Caco-2 (cell line): Measurements from ENCODE around the gene LMF2. TPM values are rescaled to one million over a fixed set of nuclear protein-coding genes. Genes with fewer than 3 reads are reported as not detected.

ENCODE experiments used
- BruUV-seq: library from RNA; stranded (reverse); fragments of 400-500 nt; replicated peaks from 2 replicates; lab custom pipeline; 2021; lab: Mats Ljungman, UMichigan
- CTCF ChIA-PET: fragments of 300-600 bp; sonication (Branson Sonifier 250); formaldehyde crosslinking; loops from one replicate; lab custom pipeline; 2022; ENCODE audit warnings: antibody characterized with exemption; lab: Charles Lee
- POLR2A ChIA-PET: fragments of 300-600 bp; sonication (Branson Sonifier 250); formaldehyde crosslinking; loops from one replicate; lab custom pipeline; 2022; ENCODE audit warnings: antibody characterized with exemption; lab: Charles Lee
- DNase-seq, 2 experiments: peaks; one replicate each; pipeline versions ENCODE4 v3.0.0 to v3.0.0-alpha.2; 2020 to 2022
- H3K27me3 ChIP-seq: replicated peaks from 2 replicates; pipeline ENCODE4 v1.6.0; 2011; ENCODE audit warnings: low read length; ENCODE audit not compliant: control insufficient read depth, insufficient read depth
- H3K36me3 ChIP-seq: 2 replicates; pipeline ENCODE4 v1.5.1; 2011; ENCODE audit warnings: low read length; ENCODE audit not compliant: control insufficient read depth, insufficient read depth
- H3K4me1 ChIP-seq: fragments of 250-450 bp; sonication (Bioruptor Pico); 2 replicates; pipeline ENCODE4 v1.5.1; 2020; ENCODE audit warnings: mild to moderate bottlenecking
- H3K4me3 ChIP-seq: 2 replicates; pipeline ENCODE4 v1.5.1; 2011; ENCODE audit warnings: low read depth, mild to moderate bottlenecking, control low read depth, low read length
- H3K9me3 ChIP-seq: fragments of 250-450 bp; sonication (Bioruptor Pico); 2 replicates; pipeline ENCODE4 v1.5.1; 2020; ENCODE audit warnings: mild to moderate bottlenecking, moderate library complexity
- H3K27ac Mint-ChIP-seq: one replicate; pipeline ENCODE4 v1.8.0; 2022; ENCODE audit warnings: mixed read lengths; ENCODE audit not compliant: unreplicated experiment
- H3K27me3 Mint-ChIP-seq: one replicate; pipeline ENCODE4 v1.8.0; 2022; ENCODE audit warnings: mixed read lengths; ENCODE audit not compliant: insufficient read depth, unreplicated experiment
- H3K36me3 Mint-ChIP-seq: one replicate; pipeline ENCODE4 v1.8.0; 2022; ENCODE audit warnings: mild to moderate bottlenecking, mixed read lengths; ENCODE audit not compliant: insufficient read depth, unreplicated experiment
- H3K4me1 Mint-ChIP-seq: one replicate; pipeline ENCODE4 v1.8.0; 2022; ENCODE audit warnings: low read depth, mixed read lengths; ENCODE audit not compliant: unreplicated experiment
- H3K4me3 Mint-ChIP-seq: one replicate; pipeline ENCODE4 v1.8.0; 2022; ENCODE audit warnings: mild to moderate bottlenecking, moderate library complexity, mixed read lengths; ENCODE audit not compliant: unreplicated experiment
- H3K9me3 Mint-ChIP-seq: one replicate; pipeline ENCODE4 v1.8.0; 2022; ENCODE audit warnings: mixed read lengths; ENCODE audit not compliant: unreplicated experiment
- CTCF ChIP-seq, 2 experiments: fragments of 200-600 bp in 1 of 2; IDR thresholded peaks; 1 replicate in 1 of 2; 2 replicates in 1 of 2; pipeline versions ENCODE4 v1.5.1 to v1.8.0; 2011 to 2022; ENCODE audit warnings: antibody characterized with exemption in 1 of 2, control low read depth in 1 of 2, inconsistent platforms in 1 of 2, low read depth in 1 of 2, low read length in 1 of 2, mild to moderate bottlenecking in 1 of 2, moderate library complexity in 1 of 2; ENCODE audit not compliant: insufficient read depth in 1 of 2, severe bottlenecking in 1 of 2, unreplicated experiment in 1 of 2
- intact Hi-C: fragments of 100-400 bp; cut with micrococcal nuclease; formaldehyde crosslinking; loops from one replicate; pipeline ENCODE4 v1.10.0; 2022; ENCODE audit not compliant: unreplicated experiment
- total RNA-seq: library from RNA; stranded (reverse); gene quantifications from 2 replicates; pipeline ENCODE4 v1.2.3, GENCODE V29; 2022

The LMF2 gene
- total RNA-seq, 1 experiment from 2014 or later, result 68.8 TPM

- Histone ChIP-seq H3K4me1 (peaks cover 2% of the 10 kb centered on the region; the same call in 1 of the 2 replicates), H3K4me3 (no peak overlapping the region), H3K27me3 (no peaks in the 10 kb centered on the region), H3K9me3 (no peaks in the 10 kb centered on the region), H3K36me3 (no peaks in the 10 kb centered on the region; the same call in 1 of the 2 replicates)
- intact Hi-C loops, result loop anchor here (10.0 kb wide), 1 partner anchor 108 kb away; no protein-coding TSS in a partner anchor
- ChIA-PET CTCF (no interaction called here), POLR2A (no interaction called here)
- BruUV-seq, result TSS peak; percentile 29
- no peaks in the 10 kb centered on the region for H3K27me3 Mint-ChIP-seq
- H3K9me3 Mint-ChIP-seq, result no peaks in the 10 kb centered on the region
- TF ChIP-seq CTCF (IDR thresholded peaks at IDR 0.05; ENCODE audit: insufficient read depth in 1 of 2, low read depth in 1 of 2, low read length in 1 of 2, severe bottlenecking in 1 of 2, unreplicated experiment in 1 of 2), result no peak
- H3K4me3 Mint-ChIP-seq, result no peak overlapping the region
- no peak for DNase-seq
- H3K4me1 Mint-ChIP-seq, result peaks cover 3% of the 10 kb centered on the region
- peaks cover 2% of the 10 kb centered on the region for H3K36me3 Mint-ChIP-seq
- H3K27ac Mint-ChIP-seq, result no peak overlapping the region
Measured at GRCh38 chr22:50502628-50503474, 4.7 kb downstream of the LMF2 start.

- POLR2A ChIA-PET, result no interaction called here
- H3K36me3 ChIP-seq, result no peaks in the 10 kb centered on the region; the same call in 1 of the 2 replicates
- Mint-ChIP-seq H3K4me3 (no peak overlapping the region), H3K36me3 (peaks cover 5% of the 10 kb centered on the region), H3K27ac (no peak overlapping the region), H3K27me3 (no peaks in the 10 kb centered on the region), H3K4me1 (peaks cover 7% of the 10 kb centered on the region), H3K9me3 (no peaks in the 10 kb centered on the region)
- no peaks in the 10 kb centered on the region for H3K9me3 ChIP-seq
- intact Hi-C loops, result loop anchor here (10.0 kb wide), 1 partner anchor 107 kb away; no protein-coding TSS in a partner anchor
- BruUV-seq, result no TSS peak
- peaks cover 6% of the 10 kb centered on the region; the same call in 1 of the 2 replicates for H3K4me1 ChIP-seq
- TF ChIP-seq CTCF (IDR thresholded peaks at IDR 0.05; ENCODE audit: insufficient read depth in 1 of 2, low read depth in 1 of 2, low read length in 1 of 2, severe bottlenecking in 1 of 2, unreplicated experiment in 1 of 2), result no peak
- H3K4me3 ChIP-seq, result no peak overlapping the region
- DNase-seq, result no peak
- CTCF ChIA-PET, result no interaction called here
- no peaks in the 10 kb centered on the region for H3K27me3 ChIP-seq
Measured at GRCh38 chr22:50502096-50502495, 5.4 kb downstream of the LMF2 start.

- Histone ChIP-seq H3K4me1 (peaks cover 6% of the 10 kb centered on the region; the same call in 1 of the 2 replicates), H3K36me3 (no peaks in the 10 kb centered on the region; the same call in 1 of the 2 replicates), H3K4me3 (no peak overlapping the region), H3K9me3 (no peaks in the 10 kb centered on the region), H3K27me3 (no peaks in the 10 kb centered on the region)
- no TSS peak for BruUV-seq
- ChIA-PET CTCF (interaction anchor here (0.7 to 3.8 kb wide), 2 partner anchors 7 to 9 kb away, joined by 3 to 14 read pairs; partner anchors contain the start of genes LMF2 and NCAPH2), POLR2A (no interaction called here)
- intact Hi-C loops, result loop anchor here (10.0 kb wide), 1 partner anchor 106 kb away; no protein-coding TSS in a partner anchor
- H3K36me3 Mint-ChIP-seq, result peaks cover 5% of the 10 kb centered on the region
- no peak for TF ChIP-seq CTCF (IDR thresholded peaks at IDR 0.05; ENCODE audit: insufficient read depth in 1 of 2, low read depth in 1 of 2, low read length in 1 of 2, severe bottlenecking in 1 of 2, unreplicated experiment in 1 of 2)
- no peak for DNase-seq
- H3K27me3 Mint-ChIP-seq, result no peaks in the 10 kb centered on the region
- no peaks in the 10 kb centered on the region for H3K9me3 Mint-ChIP-seq
- no peak overlapping the region for H3K27ac Mint-ChIP-seq
- peaks cover 7% of the 10 kb centered on the region for H3K4me1 Mint-ChIP-seq
- H3K4me3 Mint-ChIP-seq, result no peak overlapping the region
Measured at GRCh38 chr22:50500452-50500851, 7.0 kb downstream of the LMF2 start.
